ENCODE data around the gene GRIP1.

GRIP1 gene

GRCh38 chr12:66541426-66541825 lies 137.4 kb downstream of the GRIP1 start:
- Histone ChIP-seq H2BK120ac (ENCODE audit: insufficient read depth, low read length, poor library complexity) (no peak overlapping the region), H3K79me1 (ENCODE audit: low read length) (no peaks in the 10 kb centered on the region), H4K8ac (ENCODE audit: low read depth, low read length) (no peak overlapping the region), H3K4me1 (ENCODE audit: control insufficient read depth in 1 of 2, insufficient read depth in 2 of 2, low read length in 2 of 2) (peaks cover 4% of the 10 kb centered on the region in 2 experiments), H3K23ac (ENCODE audit: low read length) (no peak overlapping the region), H3K27me3 (ENCODE audit: insufficient read depth, low read length) (no peaks in the 10 kb centered on the region), H4K12ac (ENCODE audit: low read depth, low read length) (no peak overlapping the region), H2AK5ac (ENCODE audit: low read length) (no peak overlapping the region), H2BK12ac (ENCODE audit: low read length) (no peak overlapping the region), H3K9me3 (ENCODE audit: insufficient read depth, low read depth, low read length) (no peaks in the 10 kb centered on the region), H2AFZ (ENCODE audit: insufficient read depth, low read length, poor library complexity) (no peak overlapping the region), H3K36me3 (ENCODE audit: control insufficient read depth in 1 of 2, insufficient read depth in 2 of 2, low read length in 2 of 2) (no peaks in the 10 kb centered on the region), H3K79me2 (ENCODE audit: control insufficient read depth, insufficient read depth, low read length, poor library complexity) (no peaks in the 10 kb centered on the region), H3K4me3 (ENCODE audit: low read depth, low read length) (no peak overlapping the region), H3K9ac (ENCODE audit: low read length) (no peak overlapping the region), H3K14ac (ENCODE audit: low read length) (no peak overlapping the region), H3K27ac (ENCODE audit: low read depth, low read length) (no peak overlapping the region), H4K91ac (ENCODE audit: low read depth, low read length) (no peak overlapping the region), H3K4me2 (ENCODE audit: low read length) (no peak overlapping the region), H3K18ac (ENCODE audit: low read length) (no peak overlapping the region), H2BK5ac (ENCODE audit: low read depth, low read length, poor library complexity) (no peak overlapping the region), H3K4ac (ENCODE audit: low read depth, low read length) (no peak overlapping the region)
- no peak for DNase-seq
- no CpG with 5 or more reads among the region's 1 CpG for WGBS (ENCODE audit: extremely low coverage, insufficient coverage, insufficient read length)

GRCh38 chr12:66539431-66539830 lies 139.4 kb downstream of the GRIP1 start:
- Histone ChIP-seq H3K27ac (ENCODE audit: low read depth, low read length) (no peak overlapping the region), H3K4me3 (ENCODE audit: low read depth, low read length) (no peak overlapping the region), H2BK5ac (ENCODE audit: low read depth, low read length, poor library complexity) (no peak overlapping the region), H3K36me3 (ENCODE audit: control insufficient read depth in 1 of 2, insufficient read depth in 2 of 2, low read length in 2 of 2) (no peaks in the 10 kb centered on the region), H3K79me2 (ENCODE audit: control insufficient read depth, insufficient read depth, low read length, poor library complexity) (no peaks in the 10 kb centered on the region), H4K12ac (ENCODE audit: low read depth, low read length) (no peak overlapping the region), H3K4me2 (ENCODE audit: low read length) (no peak overlapping the region), H3K9me3 (ENCODE audit: insufficient read depth, low read depth, low read length) (no peaks in the 10 kb centered on the region), H3K4me1 (ENCODE audit: control insufficient read depth in 1 of 2, insufficient read depth in 2 of 2, low read length in 2 of 2) (peaks cover 4% of the 10 kb centered on the region in 2 experiments), H2BK12ac (ENCODE audit: low read length) (no peak overlapping the region), H3K18ac (ENCODE audit: low read length) (no peak overlapping the region), H3K4ac (ENCODE audit: low read depth, low read length) (no peak overlapping the region), H3K79me1 (ENCODE audit: low read length) (no peaks in the 10 kb centered on the region), H2BK120ac (ENCODE audit: insufficient read depth, low read length, poor library complexity) (no peak overlapping the region), H3K27me3 (ENCODE audit: insufficient read depth, low read length) (no peaks in the 10 kb centered on the region), H2AFZ (ENCODE audit: insufficient read depth, low read length, poor library complexity) (no peak overlapping the region), H3K9ac (ENCODE audit: low read length) (no peak overlapping the region), H4K8ac (ENCODE audit: low read depth, low read length) (no peak overlapping the region), H3K23ac (ENCODE audit: low read length) (no peak overlapping the region), H4K91ac (ENCODE audit: low read depth, low read length) (no peak overlapping the region), H2AK5ac (ENCODE audit: low read length) (no peak overlapping the region), H3K14ac (ENCODE audit: low read length) (no peak overlapping the region)
- no peak for DNase-seq

- no peak overlapping the region for H3K9ac ChIP-seq (ENCODE audit: low read length)
- no peaks in the 10 kb centered on the region for H3K9me3 ChIP-seq (ENCODE audit: insufficient read depth, low read depth, low read length)
- no peaks in the 10 kb centered on the region for H3K36me3 ChIP-seq (ENCODE audit: control insufficient read depth in 1 of 2, insufficient read depth in 2 of 2, low read length in 2 of 2)
- H3K4me1 ChIP-seq (ENCODE audit: control insufficient read depth in 1 of 2, insufficient read depth in 2 of 2, low read length in 2 of 2) = peaks cover 4% of the 10 kb centered on the region in 2 experiments
- no peak overlapping the region for H3K23ac ChIP-seq (ENCODE audit: low read length)
- no peak overlapping the region for H4K12ac ChIP-seq (ENCODE audit: low read depth, low read length)
- no peak overlapping the region for H2BK12ac ChIP-seq (ENCODE audit: low read length)
- no peak overlapping the region for H2BK120ac ChIP-seq (ENCODE audit: insufficient read depth, low read length, poor library complexity)
- H4K91ac ChIP-seq (ENCODE audit: low read depth, low read length) = no peak overlapping the region
- H2AFZ ChIP-seq (ENCODE audit: insufficient read depth, low read length, poor library complexity) = no peak overlapping the region
- H3K14ac ChIP-seq (ENCODE audit: low read length) = no peak overlapping the region
- no peak overlapping the region for H3K18ac ChIP-seq (ENCODE audit: low read length)
- H4K8ac ChIP-seq (ENCODE audit: low read depth, low read length) = no peak overlapping the region
- no peak overlapping the region for H2BK5ac ChIP-seq (ENCODE audit: low read depth, low read length, poor library complexity)
- DNase-seq = no peak
- H3K4ac ChIP-seq (ENCODE audit: low read depth, low read length) = no peak overlapping the region
- H3K4me2 ChIP-seq (ENCODE audit: low read length) = no peak overlapping the region
- H3K27ac ChIP-seq (ENCODE audit: low read depth, low read length) = no peak overlapping the region
- no peaks in the 10 kb centered on the region for H3K79me1 ChIP-seq (ENCODE audit: low read length)
- WGBS (ENCODE audit: extremely low coverage, insufficient coverage, insufficient read length) = no CpG with 5 or more reads among the region's 4 CpGs
- no peak overlapping the region for H3K4me3 ChIP-seq (ENCODE audit: low read depth, low read length)
- H3K79me2 ChIP-seq (ENCODE audit: control insufficient read depth, insufficient read depth, low read length, poor library complexity) = no peaks in the 10 kb centered on the region
- no peak overlapping the region for H2AK5ac ChIP-seq (ENCODE audit: low read length)
- no peaks in the 10 kb centered on the region for H3K27me3 ChIP-seq (ENCODE audit: insufficient read depth, low read length)
Measured at GRCh38 chr12:66538970-66539369, 139.9 kb downstream of the GRIP1 start.

- WGBS (ENCODE audit: extremely low coverage, insufficient coverage, insufficient read length) = no CpG with 5 or more reads among the region's 3 CpGs
- Histone ChIP-seq H3K4me3 (ENCODE audit: low read depth, low read length) (no peak overlapping the region), H3K23ac (ENCODE audit: low read length) (no peak overlapping the region), H3K27ac (ENCODE audit: low read depth, low read length) (no peak overlapping the region), H4K12ac (ENCODE audit: low read depth, low read length) (no peak overlapping the region), H2BK120ac (ENCODE audit: insufficient read depth, low read length, poor library complexity) (no peak overlapping the region), H2AK5ac (ENCODE audit: low read length) (no peak overlapping the region), H2BK5ac (ENCODE audit: low read depth, low read length, poor library complexity) (no peak overlapping the region), H3K9me3 (ENCODE audit: insufficient read depth, low read depth, low read length) (no peaks in the 10 kb centered on the region), H4K8ac (ENCODE audit: low read depth, low read length) (no peak overlapping the region), H3K18ac (ENCODE audit: low read length) (no peak overlapping the region), H3K9ac (ENCODE audit: low read length) (no peak overlapping the region), H2AFZ (ENCODE audit: insufficient read depth, low read length, poor library complexity) (no peak overlapping the region), H3K4me1 (ENCODE audit: control insufficient read depth in 1 of 2, insufficient read depth in 2 of 2, low read length in 2 of 2) (peaks cover 4% of the 10 kb centered on the region in 2 experiments), H4K91ac (ENCODE audit: low read depth, low read length) (no peak overlapping the region), H3K79me2 (ENCODE audit: control insufficient read depth, insufficient read depth, low read length, poor library complexity) (no peaks in the 10 kb centered on the region), H3K36me3 (ENCODE audit: control insufficient read depth in 1 of 2, insufficient read depth in 2 of 2, low read length in 2 of 2) (no peaks in the 10 kb centered on the region), H3K4ac (ENCODE audit: low read depth, low read length) (no peak overlapping the region), H3K27me3 (ENCODE audit: insufficient read depth, low read length) (no peaks in the 10 kb centered on the region), H3K79me1 (ENCODE audit: low read length) (no peaks in the 10 kb centered on the region), H2BK12ac (ENCODE audit: low read length) (no peak overlapping the region), H3K4me2 (ENCODE audit: low read length) (no peak overlapping the region), H3K14ac (ENCODE audit: low read length) (no peak overlapping the region)
- no peak for DNase-seq
Measured at GRCh38 chr12:66537876-66538275, 141.0 kb downstream of the GRIP1 start.

Measured in trophoblast cell (in vitro differentiated cells and primary cell).